Suppressor macrophage treated with lipopolysaccharide for 1 hour (primary cell): Measurements from ENCODE around the gene CUX1.

Experiments used
- DNase-seq, 3 donors: peaks; one replicate each; pipeline ENCODE4 v3.0.0-alpha.2; 2020 to 2022

The CUX1 gene

GRCh38 chr7:101941481-101942383 is 124.3 kb downstream of the CUX1 start:
- DNase-seq = no peak

DNA sequence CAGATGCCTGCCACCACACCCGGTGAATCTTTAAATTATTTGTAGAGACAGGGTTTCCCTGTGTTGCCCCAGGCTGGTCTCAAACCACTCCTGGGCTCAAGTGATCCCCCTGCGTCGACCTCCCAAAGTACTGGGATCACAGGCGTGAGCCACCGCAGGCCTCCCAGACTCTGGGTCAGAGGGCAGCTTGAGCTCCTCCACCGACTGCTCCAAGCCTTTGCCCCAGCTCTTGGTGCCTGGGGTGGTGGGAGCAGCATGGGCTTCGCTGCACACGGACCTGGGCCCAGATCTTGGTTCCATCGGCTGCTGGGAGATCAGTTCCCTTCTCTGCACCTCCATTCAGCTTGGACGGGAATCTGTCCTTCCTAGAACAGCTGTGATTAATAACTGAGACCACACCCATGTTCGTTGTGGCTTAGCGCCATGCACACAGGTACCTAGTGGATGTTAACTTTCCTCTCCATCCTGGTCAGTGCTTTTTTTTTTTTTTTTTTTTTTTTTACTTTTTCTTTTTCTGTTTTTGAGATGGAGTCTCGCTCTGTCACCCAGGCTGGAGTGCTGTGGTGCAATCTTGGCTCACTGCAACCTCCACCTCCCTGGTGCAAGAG is 125.3 kb downstream of the CUX1 start:
- no peak for DNase-seq

GRCh38 chr7:101943306-101943705 is 125.9 kb downstream of the CUX1 start:
- DNase-seq = no peak

DNA sequence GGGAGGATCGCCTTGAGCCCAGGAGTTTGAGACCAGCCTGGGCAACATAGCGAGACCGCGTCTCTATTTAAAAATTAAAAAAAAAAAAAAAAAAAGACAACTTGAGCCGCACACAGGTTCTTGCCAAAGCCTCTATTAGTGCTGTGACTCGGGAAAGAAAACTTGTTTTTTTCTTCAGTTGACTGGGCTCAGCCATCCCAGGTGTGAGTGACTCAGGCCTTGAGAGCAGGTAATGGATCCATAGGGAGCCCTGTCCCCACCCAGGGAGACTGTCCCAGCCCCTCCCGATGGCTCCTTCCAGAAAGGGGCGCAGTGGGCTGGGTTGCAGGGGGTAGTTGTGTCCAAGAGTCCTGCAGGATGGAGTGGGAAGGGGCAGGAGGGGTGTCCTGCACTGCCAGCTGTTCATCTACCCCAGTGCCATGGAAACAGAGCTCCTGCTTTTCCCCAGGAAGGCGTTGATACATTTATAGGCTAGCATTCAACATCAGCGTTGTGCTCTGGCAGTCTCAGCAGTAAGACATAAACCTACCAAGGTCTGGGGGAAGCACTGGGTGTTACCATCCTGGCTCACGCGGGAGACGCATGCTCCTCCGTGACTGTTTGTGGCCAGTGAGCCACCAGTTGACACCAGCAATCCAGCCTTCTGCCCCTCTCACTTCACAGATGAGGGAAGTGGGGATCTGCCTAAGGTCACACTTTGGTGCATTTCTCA is 126.6 kb downstream of the CUX1 start:
- peak in 2 of 3 donors; percentile 22 to 26 for DNase-seq

DNA sequence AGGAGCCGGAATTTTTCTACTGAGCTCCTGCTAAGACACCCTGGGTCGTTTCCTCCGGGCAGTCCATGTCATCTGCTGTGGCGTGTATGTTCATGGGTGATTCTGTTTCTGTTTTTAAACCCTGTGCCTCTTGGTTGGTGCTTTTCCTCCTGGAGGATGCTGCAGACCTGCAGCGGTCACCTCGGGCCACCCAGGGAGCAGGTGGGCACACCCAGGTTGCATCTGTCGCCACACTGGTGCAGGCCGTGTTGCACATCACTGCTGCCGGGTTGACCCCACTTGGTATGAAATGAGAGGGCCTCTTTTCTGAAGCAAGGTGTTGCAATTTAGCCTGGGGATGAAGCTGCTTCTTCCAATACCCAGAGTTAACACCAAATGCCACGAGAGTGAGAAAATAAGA is 127.2 kb downstream of the CUX1 start:
- DNase-seq = no peak

DNA sequence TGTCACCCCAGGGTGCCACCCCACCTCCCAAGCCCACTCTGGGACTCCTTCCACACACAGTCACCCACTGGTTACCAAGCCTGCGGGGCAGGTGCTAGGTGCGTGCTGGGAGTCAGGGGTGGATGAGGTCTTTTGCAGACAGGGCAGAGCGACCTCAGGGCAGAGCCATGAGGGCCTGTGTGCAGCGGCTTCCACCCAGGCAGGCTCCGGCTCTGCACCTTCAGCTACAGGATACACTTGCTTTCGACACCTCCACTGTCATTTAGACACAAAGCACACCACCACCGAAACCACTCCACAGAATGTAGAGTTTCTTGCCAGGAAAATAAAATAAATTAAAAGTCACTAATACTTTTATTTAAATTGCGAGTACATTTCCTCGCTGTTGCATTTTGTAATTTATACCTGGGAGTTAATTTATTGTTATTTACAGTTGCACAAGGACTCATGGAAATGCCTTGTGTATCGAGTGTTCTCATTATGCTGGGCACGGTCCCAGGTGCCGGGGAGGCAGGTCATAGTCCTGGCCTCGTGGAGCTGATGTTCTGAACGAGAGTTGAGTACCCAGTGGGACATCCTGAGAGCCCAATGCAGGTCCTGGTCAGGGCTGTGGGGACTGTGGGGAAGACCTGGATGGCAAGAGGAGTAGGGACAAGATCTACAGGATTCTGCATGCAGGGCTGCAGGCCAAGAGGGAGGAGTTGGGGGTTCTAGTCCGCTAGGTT is 127.8 kb downstream of the CUX1 start:
- DNase-seq = no peak

DNA sequence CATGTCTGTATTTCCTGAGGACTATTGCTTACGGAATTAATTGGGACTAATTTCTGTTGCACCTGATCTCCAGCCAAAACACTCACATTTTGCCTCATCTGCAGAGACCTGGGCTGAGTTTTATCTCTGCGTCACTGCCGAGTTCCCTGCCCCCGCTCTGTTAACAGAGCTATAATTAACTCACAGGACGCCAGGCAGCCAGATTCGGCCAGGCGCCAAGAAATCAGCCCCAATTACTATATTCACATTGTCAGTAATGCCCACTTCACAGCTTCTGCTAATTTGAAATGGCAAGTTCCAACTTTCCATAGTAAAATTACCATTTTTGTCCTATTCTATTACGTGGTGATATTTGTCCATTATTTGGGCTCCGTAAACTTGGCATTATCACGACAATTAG is 130.5 kb downstream of the CUX1 start:
- no peak for DNase-seq

GRCh38 chr7:101948650-101949049 is 131.2 kb downstream of the CUX1 start:
- no peak for DNase-seq

DNA sequence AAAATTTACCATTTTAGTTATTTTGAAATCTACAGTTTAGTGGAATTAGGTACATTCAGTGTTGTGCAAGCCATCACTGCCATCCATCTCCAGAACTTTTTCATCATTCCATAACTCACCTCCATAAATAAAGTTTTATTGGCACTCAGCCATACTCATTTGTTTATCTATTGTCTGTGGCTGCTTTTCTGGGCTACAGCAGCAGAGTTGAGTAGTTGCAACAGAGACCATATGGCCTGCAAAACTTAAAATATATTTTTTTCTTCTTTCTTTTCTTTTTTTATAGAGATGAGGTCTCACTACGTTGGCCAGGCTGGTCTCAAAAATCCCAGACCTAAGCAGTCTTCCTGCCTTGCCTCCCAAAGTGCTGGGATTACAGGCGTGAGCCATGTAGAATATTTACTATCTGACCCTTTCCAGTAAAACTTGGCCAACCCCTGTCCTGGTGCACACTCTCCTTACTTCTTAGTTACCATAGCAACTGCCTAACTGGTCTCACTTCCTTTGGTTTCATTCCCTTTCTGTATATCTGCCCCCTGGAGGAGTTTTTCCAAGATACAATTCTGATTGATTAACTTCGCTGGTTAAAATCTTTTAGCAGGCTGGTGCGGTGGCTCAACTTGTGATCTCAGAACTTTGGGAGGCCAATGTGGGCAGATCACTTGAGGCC is 133.2 kb downstream of the CUX1 start:
- DNase-seq = peak; percentile 32 to 55 (median 42)

DNA sequence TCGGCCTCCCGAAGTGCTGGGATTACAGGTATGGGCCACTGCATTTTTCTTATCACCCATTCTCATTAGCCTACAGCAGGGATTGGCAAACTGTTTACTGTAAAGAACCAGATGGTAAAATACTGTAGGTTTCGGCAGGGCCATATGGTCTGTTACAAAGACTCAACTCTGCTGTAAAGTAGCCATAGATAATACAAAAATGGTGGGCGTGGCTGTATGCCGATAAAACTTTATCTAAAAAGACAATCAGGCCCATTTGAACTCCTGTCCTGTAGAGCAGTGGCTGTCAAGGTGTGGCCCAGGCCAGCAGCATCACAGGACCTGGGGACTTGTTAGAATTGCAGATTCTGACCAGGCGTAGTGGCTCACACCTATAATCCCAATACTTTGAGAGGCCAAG is 134.3 kb downstream of the CUX1 start:
- no peak for DNase-seq

- peak; percentile 90 to 96 (median 94) for DNase-seq
Observed at GRCh38 chr7:101952355-101953247, 135.2 kb downstream of the CUX1 start.

DNA sequence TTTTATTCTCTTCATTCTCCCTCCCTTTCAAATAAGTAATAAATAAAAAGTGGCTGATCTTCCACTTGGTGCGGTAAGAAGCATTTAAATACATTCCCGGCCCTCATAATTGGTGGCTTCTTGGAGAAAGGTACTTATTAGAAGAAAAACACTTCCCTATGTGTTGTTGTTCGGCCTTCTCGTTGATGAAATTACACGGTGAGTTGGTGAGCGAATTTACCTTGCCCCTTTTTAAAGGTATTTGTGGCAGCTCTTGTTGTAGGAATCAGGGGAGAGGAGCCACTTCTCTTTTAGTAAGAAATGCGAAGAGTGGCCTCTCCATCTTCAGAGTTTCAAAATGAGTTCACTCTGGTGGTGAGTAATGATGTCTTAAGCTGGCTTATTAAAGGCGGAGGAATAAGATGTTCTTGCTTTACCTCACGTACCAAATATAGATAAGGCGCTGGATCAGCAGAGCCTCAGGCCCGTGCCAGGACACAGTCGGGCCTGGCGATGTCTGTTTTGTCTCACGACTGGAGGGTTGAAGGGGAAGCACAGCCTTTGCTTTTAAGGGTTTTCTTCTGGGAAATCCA is 135.9 kb downstream of the CUX1 start:
- DNase-seq = peak; percentile 92 to 98 (median 94)

DNA sequence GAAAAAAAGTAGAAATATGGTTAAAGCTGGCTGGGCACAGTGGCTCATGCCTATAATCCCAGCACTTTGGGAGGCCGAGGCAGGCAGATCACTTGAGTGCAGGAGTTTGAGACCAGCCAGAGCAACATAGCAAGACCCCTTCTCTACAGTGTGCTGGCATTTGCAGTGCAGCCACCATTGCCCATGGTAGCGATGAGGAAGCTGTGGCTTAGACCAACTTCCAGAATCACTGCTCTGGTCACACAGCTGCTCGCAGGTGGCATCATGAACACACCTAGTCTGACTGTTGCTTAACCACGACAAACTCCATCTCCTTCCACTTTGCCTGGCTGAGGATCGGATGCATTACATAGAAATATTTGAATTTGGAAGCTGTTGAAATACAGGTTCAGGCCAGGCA is 137.1 kb downstream of the CUX1 start:
- no peak for DNase-seq

- peak in 2 of 3 donors; percentile 35 to 39 for DNase-seq
Observed at GRCh38 chr7:101956130-101956529, 138.7 kb downstream of the CUX1 start.

DNA sequence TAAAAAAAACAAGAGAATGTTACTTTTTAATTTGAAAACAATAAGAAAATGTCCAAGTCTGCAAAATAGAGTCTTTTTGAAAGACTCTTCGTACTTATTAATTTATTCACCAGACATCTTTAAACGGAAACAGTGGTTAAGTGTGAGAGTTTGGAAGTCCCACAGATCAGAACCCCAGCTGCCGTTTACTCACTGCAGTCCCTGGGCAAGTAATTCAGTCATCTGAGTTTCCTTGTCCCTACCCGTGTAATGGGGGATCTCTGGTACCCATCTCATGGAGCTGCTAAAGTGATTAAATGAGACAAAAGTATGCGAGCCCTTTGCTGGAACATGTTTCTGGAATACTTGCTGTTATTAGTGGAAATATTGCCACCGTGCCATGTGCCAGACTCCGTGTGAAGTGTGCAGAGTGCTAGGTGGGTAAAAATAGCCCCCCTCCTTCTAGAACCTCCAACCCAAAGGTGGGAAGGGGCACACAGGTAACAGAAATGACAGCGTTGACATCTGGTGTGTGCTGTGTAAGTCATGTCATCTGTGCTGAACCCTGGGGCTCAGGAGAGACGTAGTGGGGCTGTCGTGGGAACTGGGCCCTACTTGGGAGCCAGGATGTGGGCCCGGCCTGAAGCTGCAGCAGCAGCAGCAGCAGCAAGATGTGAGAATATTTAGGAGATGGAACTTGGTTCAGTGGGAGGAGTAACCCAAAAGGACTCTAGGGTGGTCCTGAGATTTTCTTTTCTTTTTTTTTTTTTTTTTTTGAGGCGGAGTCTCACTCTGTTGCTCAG is 140.5 kb downstream of the CUX1 start:
- peak; percentile 32 to 53 (median 34) for DNase-seq

GRCh38 chr7:101959342-101959741 is 141.9 kb downstream of the CUX1 start:
- DNase-seq = no peak

DNA sequence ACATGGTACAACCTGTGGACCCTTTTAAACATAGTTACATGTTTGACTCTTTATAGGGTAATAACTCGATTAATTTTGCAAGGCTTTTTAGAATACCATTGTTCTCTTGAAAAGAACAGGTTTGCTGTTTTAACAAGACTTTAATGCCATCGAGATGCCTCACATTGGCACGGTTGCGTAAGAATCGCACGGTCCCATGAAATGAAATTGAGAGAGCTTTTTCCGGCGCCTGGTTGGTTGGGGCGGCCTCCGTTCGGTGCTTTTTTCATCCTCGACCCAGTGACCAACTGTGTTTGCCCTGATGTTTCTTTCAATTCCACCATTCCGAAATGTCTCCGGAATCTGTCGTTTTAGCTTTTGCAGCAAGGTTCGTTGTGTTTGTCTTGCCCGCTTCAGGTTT is 142.4 kb downstream of the CUX1 start:
- no peak for DNase-seq

- DNase-seq = no peak
Observed at GRCh38 chr7:101960323-101960722, 142.9 kb downstream of the CUX1 start.

DNA sequence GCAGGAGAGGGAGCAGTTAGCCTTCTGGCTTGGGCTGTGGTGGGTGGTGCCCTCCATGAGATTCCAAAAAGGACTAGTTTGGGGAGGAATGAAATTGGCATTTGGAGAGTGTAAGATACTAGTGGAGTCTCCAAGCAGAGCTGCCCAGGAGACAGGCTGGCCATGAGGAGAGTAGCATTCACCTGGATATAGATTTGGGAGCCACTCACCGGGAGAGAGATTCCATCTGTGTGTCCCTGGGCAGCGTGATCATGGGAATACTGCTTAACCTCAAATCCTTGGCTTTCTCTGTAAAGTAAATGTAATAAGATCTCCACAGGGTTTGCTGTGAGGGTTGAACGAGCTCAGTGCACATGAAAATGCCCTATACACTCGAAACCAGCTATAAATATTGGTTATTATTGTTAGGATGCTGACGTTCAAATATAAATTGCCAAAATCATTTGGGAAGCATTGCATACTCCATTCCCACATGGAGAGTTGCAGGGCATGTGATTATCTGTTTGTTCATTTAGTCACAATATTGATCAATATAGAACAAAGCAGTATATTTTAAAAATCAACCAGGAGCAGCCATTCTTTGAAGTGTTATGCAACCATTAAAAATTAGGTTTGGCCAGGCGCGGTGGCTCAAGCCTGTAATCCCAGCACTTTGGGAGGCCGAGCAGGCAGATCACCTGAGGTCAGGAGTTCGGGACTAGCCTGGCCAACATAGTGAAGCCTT is 143.7 kb downstream of the CUX1 start:
- DNase-seq = no peak
